HUES6 (cell line): Measurements from ENCODE around the gene FLNB.

Experiments used
- H3K27ac ChIP-seq: 2 replicates; pipeline ENCODE4 v1.7.0; 2013; ENCODE audit warnings: low read depth, mild to moderate bottlenecking, low read length, inconsistent platforms
- H3K27me3 ChIP-seq: 2 replicates; pipeline ENCODE4 v1.6.1; 2013; ENCODE audit warnings: low read length; ENCODE audit not compliant: control insufficient read depth, insufficient read depth
- H3K36me3 ChIP-seq: 2 replicates; pipeline ENCODE4 v1.6.1; 2013; ENCODE audit warnings: low read length; ENCODE audit not compliant: control insufficient read depth, insufficient read depth
- H3K4me1 ChIP-seq: 2 replicates; pipeline ENCODE4 v1.6.1; 2013; ENCODE audit warnings: low read length; ENCODE audit not compliant: control insufficient read depth, insufficient read depth
- H3K4me3 ChIP-seq: 2 replicates; pipeline ENCODE4 v1.5.1; 2013; ENCODE audit warnings: low read depth, low read length
- H3K9ac ChIP-seq: one replicate; pipeline ENCODE4 v1.6.1; 2013; ENCODE audit warnings: mild to moderate bottlenecking, low read length
- H3K9me3 ChIP-seq: 2 replicates; pipeline ENCODE4 v1.6.1; 2013; ENCODE audit warnings: low read depth, low read length; ENCODE audit not compliant: control insufficient read depth, insufficient read depth

The FLNB gene

GRCh38 chr3:58112185-58112535 is 103.9 kb downstream of the FLNB start:
- Histone ChIP-seq H3K36me3 (peaks cover 93% of the 10 kb centered on the region), H3K27me3 (no peaks in the 10 kb centered on the region), H3K27ac (no peak overlapping the region), H3K4me1 (no peaks in the 10 kb centered on the region), H3K9me3 (no peaks in the 10 kb centered on the region), H3K9ac (no peak overlapping the region), H3K4me3 (no peak overlapping the region)

GRCh38 chr3:58115175-58115574 is 107.0 kb downstream of the FLNB start:
- Histone ChIP-seq H3K9me3 (no peaks in the 10 kb centered on the region), H3K27ac (no peak overlapping the region), H3K27me3 (no peaks in the 10 kb centered on the region)

GRCh38 chr3:58116161-58116955 is 108.1 kb downstream of the FLNB start:
- no peaks in the 10 kb centered on the region for H3K9me3 ChIP-seq
- peaks cover 97% of the 10 kb centered on the region for H3K36me3 ChIP-seq
- no peak overlapping the region for H3K4me3 ChIP-seq
- no peaks in the 10 kb centered on the region for H3K27me3 ChIP-seq
- H3K27ac ChIP-seq: no peak overlapping the region
- no peaks in the 10 kb centered on the region for H3K4me1 ChIP-seq
- no peak overlapping the region for H3K9ac ChIP-seq

More at GRCh38 chr3:58115175-58115574, 107.0 kb downstream of the FLNB start:
- Histone ChIP-seq H3K4me3 (no peak overlapping the region), H3K4me1 (no peaks in the 10 kb centered on the region), H3K9ac (no peak overlapping the region), H3K36me3 (peaks cover 94% of the 10 kb centered on the region)

- no peak overlapping the region for H3K9ac ChIP-seq
- no peaks in the 10 kb centered on the region for H3K9me3 ChIP-seq
- H3K27ac ChIP-seq: no peak overlapping the region
- H3K27me3 ChIP-seq: no peaks in the 10 kb centered on the region
- H3K4me3 ChIP-seq: no peak overlapping the region
- H3K4me1 ChIP-seq: no peaks in the 10 kb centered on the region
- H3K36me3 ChIP-seq: peaks cover 95% of the 10 kb centered on the region
Measured at GRCh38 chr3:58116985-58117384, 108.8 kb downstream of the FLNB start.

GRCh38 chr3:58117561-58118181 is 109.4 kb downstream of the FLNB start:
- Histone ChIP-seq H3K4me1 (no peaks in the 10 kb centered on the region), H3K27ac (no peak overlapping the region), H3K4me3 (no peak overlapping the region), H3K9ac (no peak overlapping the region), H3K9me3 (no peaks in the 10 kb centered on the region), H3K27me3 (no peaks in the 10 kb centered on the region), H3K36me3 (peaks cover 92% of the 10 kb centered on the region)

- Histone ChIP-seq H3K9ac (no peak overlapping the region), H3K4me3 (no peak overlapping the region), H3K27ac (no peak overlapping the region), H3K27me3 (no peaks in the 10 kb centered on the region), H3K4me1 (no peaks in the 10 kb centered on the region), H3K36me3 (peaks cover 94% of the 10 kb centered on the region), H3K9me3 (no peaks in the 10 kb centered on the region)
Measured at GRCh38 chr3:58119186-58119585, 111.0 kb downstream of the FLNB start.

GRCh38 chr3:58120075-58120812 is 112.0 kb downstream of the FLNB start:
- H3K4me1 ChIP-seq: no peaks in the 10 kb centered on the region
- no peak overlapping the region for H3K27ac ChIP-seq
- H3K9me3 ChIP-seq: no peaks in the 10 kb centered on the region
- H3K36me3 ChIP-seq: peaks cover 94% of the 10 kb centered on the region
- H3K4me3 ChIP-seq: no peak overlapping the region
- no peak overlapping the region for H3K9ac ChIP-seq
- H3K27me3 ChIP-seq: no peaks in the 10 kb centered on the region

GRCh38 chr3:58121183-58121582 is 113.0 kb downstream of the FLNB start:
- peaks cover 94% of the 10 kb centered on the region for H3K36me3 ChIP-seq
- no peak overlapping the region for H3K9ac ChIP-seq
- no peak overlapping the region for H3K4me3 ChIP-seq
- no peak overlapping the region for H3K27ac ChIP-seq
- H3K9me3 ChIP-seq: no peaks in the 10 kb centered on the region
- no peaks in the 10 kb centered on the region for H3K27me3 ChIP-seq
- no peaks in the 10 kb centered on the region for H3K4me1 ChIP-seq

- H3K27ac ChIP-seq: no peak overlapping the region
- H3K9ac ChIP-seq: no peak overlapping the region
- no peak overlapping the region for H3K4me3 ChIP-seq
- no peaks in the 10 kb centered on the region for H3K27me3 ChIP-seq
- peaks cover 96% of the 10 kb centered on the region for H3K36me3 ChIP-seq
- no peaks in the 10 kb centered on the region for H3K9me3 ChIP-seq
- H3K4me1 ChIP-seq: no peaks in the 10 kb centered on the region
Measured at GRCh38 chr3:58122936-58123700, 114.9 kb downstream of the FLNB start.

GRCh38 chr3:58124387-58124786 is 116.2 kb downstream of the FLNB start:
- Histone ChIP-seq H3K4me1 (no peaks in the 10 kb centered on the region), H3K9ac (no peak overlapping the region), H3K36me3 (peaks cover 96% of the 10 kb centered on the region), H3K9me3 (no peaks in the 10 kb centered on the region), H3K4me3 (no peak overlapping the region), H3K27ac (no peak overlapping the region), H3K27me3 (no peaks in the 10 kb centered on the region)
